Erythroblast (primary cell): Measurements from ENCODE around the gene SORCS3.

ENCODE experiments used
- GATA1 ChIP-seq: IDR thresholded peaks from 2 replicates; pipeline ENCODE4 v1.6.1; 2011; ENCODE audit warnings: low read depth, mild to moderate bottlenecking, control low read depth, low read length, moderate library complexity
- POLR2A ChIP-seq: IDR thresholded peaks from 2 replicates; pipeline ENCODE4 v1.6.1; 2011; ENCODE audit warnings: mild to moderate bottlenecking, low read length

DNA sequence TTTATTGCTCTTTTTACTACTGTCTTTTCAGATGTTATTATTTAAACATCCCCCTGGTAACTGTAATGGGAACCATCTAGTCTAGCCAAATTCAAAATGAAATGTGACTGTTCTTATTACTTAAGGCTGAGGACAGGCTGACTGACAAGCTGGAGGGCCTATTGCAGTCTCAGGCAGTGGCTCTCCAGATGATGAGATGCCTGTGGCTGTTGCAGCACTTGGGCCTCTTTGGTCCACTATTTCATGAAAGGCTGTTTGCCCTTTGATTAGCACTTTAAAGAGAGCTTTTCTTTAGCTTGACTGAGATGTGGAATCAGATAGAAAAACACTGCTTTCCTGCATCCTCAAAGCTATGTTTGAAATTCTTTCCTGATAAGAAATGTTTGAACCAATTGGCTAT is 540.5 kb downstream of the SORCS3 start:
- TF ChIP-seq POLR2A (no peak), GATA1 (no peak)
